Measurements from ENCODE around the gene KCNQ1.

DNA sequence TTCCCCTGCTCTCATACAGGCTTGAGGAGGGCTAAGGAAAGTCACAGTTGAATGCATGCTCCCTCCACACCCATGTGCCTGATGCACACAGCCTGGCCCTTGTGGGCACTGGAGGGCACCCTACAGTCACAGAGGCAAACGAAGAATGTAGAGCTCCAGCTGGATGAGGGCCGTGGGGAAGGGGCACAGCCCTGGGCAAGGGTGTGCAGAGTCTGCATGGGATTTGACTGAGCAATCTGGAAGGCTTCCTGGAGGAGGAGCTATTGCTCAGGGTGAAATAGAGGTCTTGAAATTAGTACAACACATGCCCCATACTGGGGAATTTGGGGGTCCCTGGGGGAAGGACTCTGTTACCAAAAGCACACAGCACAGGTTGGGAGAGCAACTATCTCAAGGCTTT, 64.0 kb downstream of the KCNQ1 start:
- TF ChIP-seq, protein P1, sequence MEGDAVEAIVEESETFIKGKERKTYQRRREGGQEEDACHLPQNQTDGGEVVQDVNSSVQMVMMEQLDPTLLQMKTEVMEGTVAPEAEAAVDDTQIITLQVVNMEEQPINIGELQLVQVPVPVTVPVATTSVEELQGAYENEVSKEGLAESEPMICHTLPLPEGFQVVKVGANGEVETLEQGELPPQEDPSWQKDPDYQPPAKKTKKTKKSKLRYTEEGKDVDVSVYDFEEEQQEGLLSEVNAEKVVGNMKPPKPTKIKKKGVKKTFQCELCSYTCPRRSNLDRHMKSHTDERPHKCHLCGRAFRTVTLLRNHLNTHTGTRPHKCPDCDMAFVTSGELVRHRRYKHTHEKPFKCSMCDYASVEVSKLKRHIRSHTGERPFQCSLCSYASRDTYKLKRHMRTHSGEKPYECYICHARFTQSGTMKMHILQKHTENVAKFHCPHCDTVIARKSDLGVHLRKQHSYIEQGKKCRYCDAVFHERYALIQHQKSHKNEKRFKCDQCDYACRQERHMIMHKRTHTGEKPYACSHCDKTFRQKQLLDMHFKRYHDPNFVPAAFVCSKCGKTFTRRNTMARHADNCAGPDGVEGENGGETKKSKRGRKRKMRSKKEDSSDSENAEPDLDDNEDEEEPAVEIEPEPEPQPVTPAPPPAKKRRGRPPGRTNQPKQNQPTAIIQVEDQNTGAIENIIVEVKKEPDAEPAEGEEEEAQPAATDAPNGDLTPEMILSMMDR (IDR thresholded peaks at IDR 0.05): no peak
- TF ChIP-seq POLR2A (IDR thresholded peaks at IDR 0.05) (no peak), EP300 (IDR thresholded peaks at IDR 0.05) (no peak)
